Stimulated activated CD4-positive, alpha-beta T cell treated with anti-CD3 and anti-CD28 coated beads, Interleukin-4, amount 100 ng/mL, for 1 hour (primary cell): ENCODE measurements around the gene SF3B2.
A peak's percentile ranks its signal among the peaks of the same experiment; 100 is the strongest.
"Not testable (repeated sequence)": the region's sequence is repeated elsewhere in the genome, so short reads cannot be mapped to it uniquely, and the experiment has no call there.

ENCODE experiments used
- DNase-seq: peaks from one replicate; pipeline ENCODE4 v3.0.0-alpha.2; 2020

SF3B2 gene

GRCh38 chr11:66051766-66052663 is at the start of gene SF3B2:
Gene SF3B2 (plus strand): TSS chr11:66052364. CDS start chr11:66052385, 21 bp downstream.
- peak; percentile 95 for DNase-seq

- DNase-seq, result peak; percentile 71
These were observed 49.4 kb upstream of the SF3B2 start for GRCh38 chr11:66002648-66003225.

GRCh38 chr11:66003291-66003690 is 48.9 kb upstream of the SF3B2 start:
- no peak for DNase-seq

- no peak for DNase-seq
These were observed 48.0 kb upstream of the SF3B2 start for GRCh38 chr11:66004186-66004585.

GRCh38 chr11:66006134-66006890 is 45.9 kb upstream of the SF3B2 start:
- DNase-seq, result no peak

- no peak for DNase-seq
These were observed 45.3 kb upstream of the SF3B2 start for GRCh38 chr11:66006891-66007176.

GRCh38 chr11:66007201-66007634 is 44.9 kb upstream of the SF3B2 start:
- no peak for DNase-seq

GRCh38 chr11:66008095-66008467 is 44.1 kb upstream of the SF3B2 start:
- no peak for DNase-seq

GRCh38 chr11:66008468-66009101 is 43.6 kb upstream of the SF3B2 start:
- DNase-seq, result no peak

- DNase-seq, result not testable (repeated sequence)
These were observed 42.1 kb upstream of the SF3B2 start for GRCh38 chr11:66010036-66010435.

GRCh38 chr11:66011239-66011784 is 40.9 kb upstream of the SF3B2 start:
- DNase-seq, result no peak

- no peak for DNase-seq
These were observed 40.3 kb upstream of the SF3B2 start, which contains the start of gene CST6 for GRCh38 chr11:66011785-66012303. Gene CST6 (plus strand): TSS chr11:66012008. CDS start chr11:66012045, 37 bp downstream.

GRCh38 chr11:66012371-66012945 is 39.7 kb upstream of the SF3B2 start:
- no peak for DNase-seq

- DNase-seq, result no peak
These were observed 39.0 kb upstream of the SF3B2 start for GRCh38 chr11:66012946-66013761.

- no peak for DNase-seq
These were observed 38.4 kb upstream of the SF3B2 start for GRCh38 chr11:66013762-66014100.

GRCh38 chr11:66014804-66015453 is 37.2 kb upstream of the SF3B2 start:
- DNase-seq, result no peak

GRCh38 chr11:66015454-66015881 is 36.7 kb upstream of the SF3B2 start:
- DNase-seq, result no peak

- DNase-seq, result no peak
These were observed 36.0 kb upstream of the SF3B2 start for GRCh38 chr11:66015936-66016792.

- no peak for DNase-seq
These were observed 35.4 kb upstream of the SF3B2 start for GRCh38 chr11:66016793-66017177.

- no peak for DNase-seq
These were observed 34.8 kb upstream of the SF3B2 start for GRCh38 chr11:66017321-66017720.
